LoVo (cell line): Measurements from ENCODE around the gene LRBA.
"Not testable (repeated sequence)": the region's sequence is repeated elsewhere in the genome, so short reads cannot be mapped to it uniquely, and the experiment has no call there.

Experiments used
- DNase-seq: peaks from one replicate; pipeline ENCODE4 v3.0.0-alpha.2; 2016; ENCODE audit warnings: low spot score

Gene LRBA

GRCh38 chr4:150662686-150663085, 352.4 kb downstream of the LRBA start:
- no peak for DNase-seq

DNA sequence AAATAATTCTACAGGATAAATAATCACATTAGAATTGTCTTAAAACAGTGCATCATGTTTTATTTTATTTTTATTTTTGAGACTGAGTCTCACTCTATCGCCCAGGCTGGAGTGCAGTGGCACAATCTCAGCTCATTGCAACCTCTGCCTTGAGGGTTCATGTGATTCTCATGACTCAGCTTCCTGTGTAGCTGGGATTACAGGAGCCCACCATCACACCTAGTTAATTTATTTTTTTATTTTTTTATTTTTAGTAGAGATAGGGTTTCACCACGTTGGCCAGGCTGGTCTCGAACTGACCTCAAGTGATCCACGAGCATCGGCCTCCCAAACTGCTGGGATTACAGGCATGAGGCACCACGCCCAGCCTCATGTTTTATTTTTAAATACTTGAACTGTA, 353.5 kb downstream of the LRBA start:
- not testable (repeated sequence) for DNase-seq

DNA sequence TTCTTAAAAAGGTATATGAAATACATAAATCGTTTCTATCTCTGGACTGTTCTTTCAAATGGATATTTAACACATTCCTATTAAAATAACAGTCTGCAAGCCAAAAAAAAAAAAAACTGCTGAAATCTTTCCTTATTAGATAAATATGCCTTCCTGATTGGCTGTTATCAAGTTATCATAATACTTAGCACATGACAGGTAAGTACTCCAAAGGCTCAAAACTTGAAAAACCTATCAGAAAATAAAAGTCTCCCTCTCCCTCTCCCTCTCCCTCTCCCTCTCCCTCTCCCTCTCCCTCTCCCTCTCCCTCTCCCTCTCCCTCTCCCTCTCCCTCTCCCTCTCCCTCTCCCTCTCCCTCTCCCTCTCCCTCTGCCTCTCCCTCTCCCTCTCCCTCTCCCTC, 356.8 kb downstream of the LRBA start:
- DNase-seq, result not testable (repeated sequence)

- DNase-seq, result no peak
Measured at GRCh38 chr4:150656891-150657290, 358.2 kb downstream of the LRBA start.

DNA sequence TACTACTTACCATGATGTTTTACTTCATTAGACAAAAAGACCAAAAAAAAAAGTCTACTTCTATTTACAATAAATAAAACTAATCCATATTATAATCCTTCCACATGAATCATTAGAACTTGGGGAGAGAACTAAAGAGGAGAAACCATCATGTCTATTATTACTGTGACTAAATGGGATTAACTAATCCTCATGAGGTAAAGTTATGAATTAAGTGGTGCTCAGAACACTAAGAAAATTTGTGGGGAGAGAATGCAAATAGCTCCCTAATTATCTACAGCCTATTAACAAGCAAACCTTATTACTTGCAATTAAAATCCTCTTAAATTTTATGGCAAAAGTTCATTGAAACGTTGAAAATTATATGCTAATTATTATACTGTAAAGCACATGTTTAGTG, 364.3 kb downstream of the LRBA start:
- DNase-seq, result no peak

DNA sequence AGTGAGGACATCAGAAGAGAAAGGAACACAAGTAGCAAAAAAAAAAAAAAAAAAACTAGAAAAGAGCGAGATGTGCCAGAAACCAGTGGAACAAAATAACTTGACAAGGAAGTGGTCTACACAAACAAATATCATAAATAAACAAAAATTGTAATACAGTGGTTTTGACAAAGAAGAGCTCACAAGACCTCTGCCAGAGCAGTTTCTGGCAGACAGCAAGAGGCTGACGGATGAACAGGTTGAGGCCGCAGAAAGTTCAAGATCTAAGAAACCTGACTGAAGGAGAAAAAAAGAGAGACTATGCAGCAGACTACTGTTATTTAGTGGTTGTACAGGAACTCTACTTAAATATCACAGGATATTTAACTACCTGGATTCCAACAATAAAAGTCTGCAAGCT, 367.0 kb downstream of the LRBA start:
- DNase-seq, result no peak

- no peak for DNase-seq
Measured at GRCh38 chr4:150647008-150647407, 368.1 kb downstream of the LRBA start.

DNA sequence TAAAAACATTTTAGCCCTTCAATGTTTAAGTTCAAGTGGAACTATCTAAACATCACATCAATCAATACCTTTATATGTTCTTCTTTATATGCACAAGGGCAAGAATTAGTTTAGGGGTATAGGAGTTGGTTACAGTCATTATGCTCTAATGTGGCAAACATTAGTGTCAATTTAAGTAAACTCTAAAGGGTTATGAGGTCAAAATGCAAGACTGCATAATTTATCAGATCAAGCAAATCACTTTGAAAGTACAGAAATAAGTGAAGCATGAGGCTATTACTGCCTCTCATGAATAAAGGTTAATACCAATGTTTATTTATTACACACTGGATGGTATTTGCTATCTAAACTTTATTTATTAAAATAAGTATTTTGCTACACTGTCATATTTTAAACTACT, 373.5 kb downstream of the LRBA start:
- no peak for DNase-seq

DNA sequence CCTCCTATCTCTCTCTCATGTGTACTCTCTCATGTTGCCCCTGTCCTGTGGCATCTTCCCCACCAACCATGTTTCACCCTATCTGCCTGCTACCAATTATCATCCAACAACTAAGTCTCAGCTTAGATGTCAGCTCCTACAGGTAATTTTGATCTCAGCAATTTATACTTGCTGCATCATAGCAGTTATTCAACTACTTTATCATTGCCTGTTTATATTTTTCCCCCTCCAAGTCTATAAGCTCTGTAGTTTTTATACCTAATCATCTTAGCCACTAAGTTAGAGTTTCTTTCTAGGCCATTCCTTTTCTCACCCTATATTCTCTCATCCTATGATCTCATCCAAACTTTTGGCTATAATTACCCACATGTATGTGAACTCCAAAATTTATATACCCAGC, 382.4 kb downstream of the LRBA start:
- DNase-seq, result no peak

DNA sequence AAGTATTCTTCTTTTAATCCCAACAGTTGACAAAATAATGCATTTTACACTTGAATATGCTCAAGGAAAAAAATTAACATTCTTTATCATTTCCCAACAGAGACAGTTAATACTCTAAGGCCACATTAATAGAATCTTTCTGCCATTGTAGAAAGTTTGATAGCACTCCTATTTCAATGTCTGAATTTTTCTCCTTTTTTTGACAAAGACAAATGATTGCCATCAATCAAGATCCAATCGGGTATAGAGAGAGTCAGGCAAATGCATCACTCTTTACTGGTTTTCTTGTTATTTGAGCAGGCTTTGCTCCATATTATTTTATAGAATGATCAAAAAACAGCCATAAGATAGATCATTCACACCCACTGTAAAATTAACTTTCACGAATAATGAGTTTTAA, 387.0 kb downstream of the LRBA start:
- no peak for DNase-seq

DNA sequence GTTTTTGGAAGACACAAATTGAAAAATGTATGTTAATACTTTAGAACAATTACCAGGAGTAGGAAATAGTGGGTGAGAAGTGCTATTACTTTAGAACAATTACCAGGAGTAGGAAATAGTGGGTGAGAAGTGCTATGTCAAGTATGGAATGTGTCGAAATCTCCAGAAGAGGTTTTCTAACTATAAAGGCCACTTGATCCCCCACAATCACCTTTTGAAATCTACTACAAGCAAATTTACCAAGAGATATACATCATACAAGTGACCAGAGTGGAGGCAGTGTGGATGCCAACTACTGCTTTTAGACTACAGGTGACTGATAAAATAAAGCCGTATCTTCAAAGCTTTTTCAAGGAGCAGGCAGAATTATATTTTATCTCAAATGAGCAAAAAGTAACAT, 390.1 kb downstream of the LRBA start:
- DNase-seq, result no peak

GRCh38 chr4:150624055-150624454, 391.0 kb downstream of the LRBA start:
- no peak for DNase-seq

- DNase-seq, result no peak
Measured at GRCh38 chr4:150619042-150619441, 396.0 kb downstream of the LRBA start.

DNA sequence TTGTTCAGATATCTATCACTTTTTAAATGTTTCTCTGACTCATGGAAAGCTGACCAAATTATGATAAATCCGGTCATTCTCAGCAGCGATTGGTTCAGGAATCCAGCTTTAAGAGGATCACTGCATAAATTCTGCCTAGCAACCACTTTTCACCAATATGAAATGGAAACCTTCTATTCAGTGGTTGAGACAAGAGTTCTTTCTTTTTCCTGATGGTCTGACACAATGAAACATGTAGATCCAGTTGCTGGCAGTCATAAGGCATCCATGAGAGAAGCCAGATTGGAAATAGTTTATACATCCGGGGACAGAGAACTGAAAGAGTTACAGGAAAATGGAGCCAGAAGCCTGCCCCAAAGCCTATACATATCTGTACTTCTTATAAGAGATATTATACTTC, 406.0 kb downstream of the LRBA start:
- DNase-seq, result no peak

- no peak for DNase-seq
Measured at GRCh38 chr4:150600812-150601445, 414.2 kb downstream of the LRBA start.

DNA sequence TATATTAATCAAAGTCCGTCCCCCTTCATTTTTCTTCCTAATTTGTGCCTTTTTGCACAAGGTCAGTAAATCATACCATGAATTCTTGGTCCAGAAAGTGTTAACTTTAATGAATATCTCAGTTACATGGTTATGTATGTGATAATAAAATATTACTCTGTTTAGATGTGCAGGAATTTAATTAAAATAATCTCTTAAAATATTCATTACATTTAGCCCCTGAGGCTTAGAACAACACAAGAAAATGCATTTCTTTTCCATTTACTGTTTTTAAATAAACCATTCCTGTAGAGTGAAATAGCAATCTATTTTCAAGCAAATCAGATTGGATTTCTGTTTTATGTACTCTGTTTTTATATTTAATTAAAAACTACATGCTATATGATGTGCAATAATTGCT, 415.5 kb downstream of the LRBA start:
- no peak for DNase-seq

DNA sequence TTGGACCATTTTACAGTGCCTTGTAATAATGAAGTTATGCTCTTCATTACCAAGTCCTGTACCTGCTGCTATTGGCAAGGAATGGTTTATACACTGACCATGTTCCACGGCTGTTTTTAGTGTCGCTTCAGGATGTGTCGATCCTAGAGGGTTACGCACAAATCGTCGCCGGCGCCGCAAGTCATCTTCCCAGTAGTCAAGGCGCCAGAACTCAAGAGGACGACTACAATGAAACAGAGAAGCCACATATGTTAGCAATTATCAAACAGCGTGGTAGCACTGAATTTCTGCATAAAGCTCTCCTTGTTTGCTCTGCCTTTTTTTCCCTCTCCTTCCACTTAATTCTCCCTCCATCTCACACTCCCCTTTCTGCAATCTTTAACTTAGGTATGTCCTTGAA, 416.2 kb downstream of the LRBA start:
- no peak for DNase-seq

DNA sequence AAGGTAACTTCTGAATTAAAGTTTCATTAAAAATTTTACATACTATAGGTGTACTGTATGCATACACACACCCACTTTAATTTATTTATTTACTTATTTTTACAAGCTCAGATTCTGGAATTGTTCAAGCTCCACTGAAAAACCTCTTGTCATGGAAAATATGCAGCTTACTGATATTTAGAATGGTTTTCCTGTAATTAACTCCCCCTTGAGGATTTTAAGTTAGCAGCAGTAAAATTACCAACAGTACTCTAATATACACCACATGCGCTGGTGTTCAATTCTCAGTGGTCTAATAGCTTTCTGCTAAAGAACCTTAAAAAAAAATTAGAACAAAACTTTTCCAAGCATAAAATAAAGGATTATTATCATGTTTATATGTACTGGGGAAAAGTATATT, 421.1 kb downstream of the LRBA start:
- DNase-seq, result no peak

- no peak for DNase-seq
Measured at GRCh38 chr4:150591904-150592303, 423.2 kb downstream of the LRBA start.

DNA sequence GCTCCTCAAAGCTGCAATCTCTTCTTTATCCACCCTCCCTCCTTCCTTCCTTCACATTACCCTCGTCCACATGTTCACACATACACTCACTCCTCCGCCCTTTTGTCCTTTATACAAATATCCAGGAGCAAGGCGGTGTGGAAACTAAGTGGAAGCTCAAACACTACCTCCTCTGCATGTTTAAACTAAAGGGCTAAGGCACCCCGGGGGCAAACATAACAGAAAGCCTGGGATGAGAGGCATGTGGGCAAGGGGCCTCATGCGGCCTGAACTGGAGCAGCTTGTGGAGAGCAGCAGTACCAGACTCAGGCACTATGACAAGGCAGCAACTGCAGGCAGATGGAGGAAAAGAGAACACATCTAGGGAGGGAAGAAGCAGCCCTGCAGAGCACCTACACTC, 423.7 kb downstream of the LRBA start:
- DNase-seq, result no peak

- no peak for DNase-seq
Measured at GRCh38 chr4:150590631-150591030, 424.5 kb downstream of the LRBA start.

GRCh38 chr4:150589157-150589556, 425.9 kb downstream of the LRBA start:
- no peak for DNase-seq

GRCh38 chr4:150588316-150588715, 426.8 kb downstream of the LRBA start:
- no peak for DNase-seq

DNA sequence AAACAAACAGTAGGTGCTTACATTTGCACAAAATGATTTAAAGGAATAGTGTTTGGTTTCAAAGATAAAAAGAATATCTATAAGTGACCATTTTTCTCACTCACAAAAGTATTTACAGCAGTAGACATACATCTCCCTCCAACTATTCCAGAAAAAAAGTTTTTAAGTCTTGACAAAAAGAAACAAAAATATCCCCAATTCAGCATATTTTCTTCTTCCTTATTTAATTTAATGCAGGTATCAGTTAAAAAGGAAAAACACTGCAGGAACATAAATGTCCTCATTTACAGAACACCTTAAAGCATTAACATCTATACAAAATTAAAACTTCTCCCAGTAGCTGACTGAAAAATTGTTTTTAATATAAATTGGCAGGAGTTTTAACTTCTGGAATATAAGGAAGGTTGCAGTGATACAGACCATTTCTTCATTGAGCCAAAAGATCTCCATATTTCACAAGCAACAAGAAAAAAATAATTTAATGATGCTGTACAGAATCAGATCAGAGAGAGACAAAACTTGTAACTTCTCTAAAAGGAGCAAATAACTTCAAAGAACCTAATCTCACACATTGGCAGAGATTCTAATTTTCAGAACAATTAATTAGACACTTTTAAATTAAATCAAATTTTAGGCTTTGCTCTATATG, 428.8 kb downstream of the LRBA start:
- DNase-seq, result no peak
